GM04504 (cell line): ENCODE data around the gene CCDC78.
"Not testable (repeated sequence)": the region's sequence is repeated elsewhere in the genome, so short reads cannot be mapped to it uniquely, and the experiment has no call there.

Experiments
- DNase-seq: peaks from one replicate; pipeline ENCODE4 v3.0.0-alpha.2; 2012; ENCODE audit warnings: low read depth

The CCDC78 gene

GRCh38 chr16:760545-761343 lies 34.5 kb upstream of the CCDC78 start, which contains the start of gene MSLN:
Gene MSLN, plus strand, starts transcription at chr16:760734. Its CDS starts 1,947 bp downstream, at chr16:762681.
- DNase-seq, result no peak

GRCh38 chr16:760065-760464 lies 33.8 kb upstream of the CCDC78 start:
- no peak for DNase-seq

GRCh38 chr16:759110-759910 lies 33.1 kb upstream of the CCDC78 start:
- DNase-seq, result no peak

GRCh38 chr16:756428-756827 lies 30.2 kb upstream of the CCDC78 start:
- DNase-seq, result no peak

GRCh38 chr16:754656-755055 lies 28.4 kb upstream of the CCDC78 start:
- DNase-seq, result no peak

- DNase-seq, result not testable (repeated sequence)
Measured at GRCh38 chr16:754121-754607, 27.9 kb upstream of the CCDC78 start.

- DNase-seq, result no peak
Measured at GRCh38 chr16:752007-752312, 25.7 kb upstream of the CCDC78 start.

GRCh38 chr16:751152-752006 lies 25.1 kb upstream of the CCDC78 start:
- DNase-seq, result no peak

GRCh38 chr16:750485-750884 lies 24.2 kb upstream of the CCDC78 start:
- DNase-seq, result no peak

GRCh38 chr16:749010-749409 lies 22.8 kb upstream of the CCDC78 start:
- DNase-seq, result peak; percentile 76

- no peak for DNase-seq
Measured at GRCh38 chr16:747978-748746, 21.9 kb upstream of the CCDC78 start.

GRCh38 chr16:746637-747036 lies 20.4 kb upstream of the CCDC78 start:
- DNase-seq, result no peak

GRCh38 chr16:745739-746138 lies 19.5 kb upstream of the CCDC78 start:
- DNase-seq, result no peak

- DNase-seq, result no peak
Measured at GRCh38 chr16:743794-744500, 17.7 kb upstream of the CCDC78 start.

- DNase-seq, result not testable (repeated sequence)
Measured at GRCh38 chr16:742894-743293, 16.7 kb upstream of the CCDC78 start.

GRCh38 chr16:741986-742629 lies 15.9 kb upstream of the CCDC78 start:
- no peak for DNase-seq

- DNase-seq, result peak; percentile 71
Measured at GRCh38 chr16:740764-741505, 14.7 kb upstream of the CCDC78 start, which contains the start of gene CIAO3. Gene CIAO3, minus strand, starts transcription at chr16:740997. Its CDS starts 12 bp downstream, at chr16:740985.

GRCh38 chr16:740459-740763 lies 14.2 kb upstream of the CCDC78 start:
- no peak for DNase-seq

GRCh38 chr16:739560-740458 lies 13.6 kb upstream of the CCDC78 start:
- no peak for DNase-seq
